ENCODE results near the gene NAALADL2. TPM values are rescaled to one million over a fixed set of nuclear protein-coding genes. Genes with fewer than 3 reads are reported as not detected.

Gene NAALADL2
- total RNA-seq, 6 donors from 2014 or later = 4.4 to 12.6 (median 6.3) TPM

GRCh38 chr3:174907628-174908407 is 48.7 kb downstream of the NAALADL2 start:
- Histone ChIP-seq H3K27ac (peak overlapping the region in 1 of 4 donors; percentile 24), H3K4me1 (no peaks in the 10 kb centered on the region), H3K4me3 (no peak overlapping the region), H3K36me3 (no peaks in the 10 kb centered on the region), H3K27me3 (no peaks in the 10 kb centered on the region), H3K9me3 (no peaks in the 10 kb centered on the region)
- ATAC-seq (ENCODE audit: low FRiP score in 2 of 2) (peak in 1 of 2 donors; percentile 43), DNase-seq (no peak)
- TF ChIP-seq POLR2A (IDR thresholded peaks at IDR 0.05) (no peak), EP300 (IDR thresholded peaks at IDR 0.05) (peak in 1 of 4 donors; percentile 76)
- 56 to 60% methylated on average over 4 of the region's 4 CpGs for WGBS, 2 donors

DNA sequence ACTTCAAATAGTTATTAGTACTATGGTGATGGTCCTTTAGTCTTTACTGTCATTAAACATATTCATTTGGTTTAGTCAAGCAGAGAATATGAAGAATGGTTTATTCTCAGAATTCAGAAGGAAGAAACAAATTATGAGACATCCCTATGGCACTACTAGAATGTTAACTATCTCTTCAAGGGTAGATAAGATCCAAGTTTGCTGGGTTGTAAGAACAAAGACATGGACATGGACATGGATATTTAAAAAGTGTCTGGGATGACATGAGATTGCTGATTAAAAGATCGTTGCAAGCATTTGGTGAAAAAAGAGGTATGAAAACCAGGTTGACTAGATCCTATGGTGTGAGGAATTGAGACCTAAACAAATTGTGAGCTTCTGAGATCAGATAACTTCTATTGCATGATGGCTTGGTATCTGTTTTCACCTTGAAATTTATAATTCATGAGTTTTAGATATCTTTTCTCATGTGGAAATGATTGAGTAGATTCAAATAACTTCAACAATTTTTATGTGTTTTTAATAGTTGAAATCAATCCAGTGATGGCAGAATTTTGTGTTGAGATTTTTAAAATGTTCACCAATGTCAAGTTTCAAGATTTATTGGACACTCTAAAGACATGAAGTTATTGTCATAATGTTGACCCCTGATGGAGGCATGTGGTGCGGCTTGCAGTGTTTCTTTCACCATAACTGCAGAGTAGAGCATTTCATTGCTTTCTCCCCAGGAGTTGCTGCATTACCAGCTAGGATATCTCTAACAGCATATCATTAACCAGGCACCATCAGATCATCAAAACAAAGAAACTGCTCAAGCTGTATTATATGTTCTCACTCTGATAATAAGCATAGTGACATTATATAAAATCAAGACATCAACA is 72.6 kb downstream of the NAALADL2 start:
- no peak for DNase-seq
- H3K9me3 ChIP-seq = no peaks in the 10 kb centered on the region
- ATAC-seq (ENCODE audit: low FRiP score in 2 of 2) = no peak

GRCh38 chr3:174936590-174936989 is 77.5 kb downstream of the NAALADL2 start:
- H3K27ac ChIP-seq = no peak overlapping the region

More for the DNA sequence above, 72.6 kb downstream of the NAALADL2 start:
- Histone ChIP-seq H3K4me3 (no peak overlapping the region), H3K4me1 (no peaks in the 10 kb centered on the region), H3K27me3 (no peaks in the 10 kb centered on the region), H3K27ac (no peak overlapping the region), H3K36me3 (no peaks in the 10 kb centered on the region)
- TF ChIP-seq, protein P1, sequence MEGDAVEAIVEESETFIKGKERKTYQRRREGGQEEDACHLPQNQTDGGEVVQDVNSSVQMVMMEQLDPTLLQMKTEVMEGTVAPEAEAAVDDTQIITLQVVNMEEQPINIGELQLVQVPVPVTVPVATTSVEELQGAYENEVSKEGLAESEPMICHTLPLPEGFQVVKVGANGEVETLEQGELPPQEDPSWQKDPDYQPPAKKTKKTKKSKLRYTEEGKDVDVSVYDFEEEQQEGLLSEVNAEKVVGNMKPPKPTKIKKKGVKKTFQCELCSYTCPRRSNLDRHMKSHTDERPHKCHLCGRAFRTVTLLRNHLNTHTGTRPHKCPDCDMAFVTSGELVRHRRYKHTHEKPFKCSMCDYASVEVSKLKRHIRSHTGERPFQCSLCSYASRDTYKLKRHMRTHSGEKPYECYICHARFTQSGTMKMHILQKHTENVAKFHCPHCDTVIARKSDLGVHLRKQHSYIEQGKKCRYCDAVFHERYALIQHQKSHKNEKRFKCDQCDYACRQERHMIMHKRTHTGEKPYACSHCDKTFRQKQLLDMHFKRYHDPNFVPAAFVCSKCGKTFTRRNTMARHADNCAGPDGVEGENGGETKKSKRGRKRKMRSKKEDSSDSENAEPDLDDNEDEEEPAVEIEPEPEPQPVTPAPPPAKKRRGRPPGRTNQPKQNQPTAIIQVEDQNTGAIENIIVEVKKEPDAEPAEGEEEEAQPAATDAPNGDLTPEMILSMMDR (IDR thresholded peaks at IDR 0.05) = no peak
- no peak for TF ChIP-seq POLR2A (IDR thresholded peaks at IDR 0.05)
- TF ChIP-seq POLR2AphosphoS5 (IDR thresholded peaks at IDR 0.05) = no peak
- no peak for TF ChIP-seq EP300 (IDR thresholded peaks at IDR 0.05)
- 37 to 77% methylated on average over 2 of the region's 2 CpGs for WGBS, 2 donors

DNA sequence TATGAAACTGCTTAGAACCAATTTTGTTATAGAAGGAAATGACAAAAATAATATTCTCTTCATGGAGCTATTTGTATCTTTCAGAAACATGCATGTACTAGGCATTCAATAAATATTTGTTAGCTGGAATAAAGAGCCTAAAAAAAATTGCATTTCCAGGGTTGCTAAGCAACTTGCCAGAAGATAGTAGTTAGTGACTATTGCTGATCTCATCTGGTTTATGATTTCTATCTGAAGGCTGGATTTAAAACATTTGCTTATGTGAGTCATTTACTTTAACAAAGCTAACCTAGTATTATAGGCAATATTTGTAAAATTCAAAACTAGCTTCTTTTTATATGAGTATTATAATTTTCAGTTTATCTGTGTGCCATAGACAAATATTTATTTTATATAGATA is 78.3 kb downstream of the NAALADL2 start:
- TF ChIP-seq POLR2AphosphoS5 (IDR thresholded peaks at IDR 0.05) (no peak), EP300 (IDR thresholded peaks at IDR 0.05) (no peak), POLR2A (IDR thresholded peaks at IDR 0.05) (no peak)
- H3K4me3 ChIP-seq = no peak overlapping the region
- H3K27me3 ChIP-seq = no peaks in the 10 kb centered on the region
- H3K27ac ChIP-seq = no peak overlapping the region
- ATAC-seq (ENCODE audit: low FRiP score in 2 of 2) = no peak
- H3K4me1 ChIP-seq = no peaks in the 10 kb centered on the region
- H3K36me3 ChIP-seq = no peaks in the 10 kb centered on the region
- DNase-seq = no peak
- no peaks in the 10 kb centered on the region for H3K9me3 ChIP-seq

More at GRCh38 chr3:174936590-174936989, 77.5 kb downstream of the NAALADL2 start:
- Histone ChIP-seq H3K4me3 (no peak overlapping the region), H3K36me3 (no peaks in the 10 kb centered on the region), H3K4me1 (no peaks in the 10 kb centered on the region), H3K9me3 (no peaks in the 10 kb centered on the region), H3K27me3 (no peaks in the 10 kb centered on the region)
- ATAC-seq (ENCODE audit: low FRiP score in 2 of 2) = no peak
- DNase-seq = no peak
- 90% methylated on average over 4 of the region's 4 CpGs for whole genome bisulfite sequencing, 2 donors
- TF ChIP-seq EP300 (IDR thresholded peaks at IDR 0.05) = no peak
- no peak for TF ChIP-seq POLR2A (IDR thresholded peaks at IDR 0.05)

DNA sequence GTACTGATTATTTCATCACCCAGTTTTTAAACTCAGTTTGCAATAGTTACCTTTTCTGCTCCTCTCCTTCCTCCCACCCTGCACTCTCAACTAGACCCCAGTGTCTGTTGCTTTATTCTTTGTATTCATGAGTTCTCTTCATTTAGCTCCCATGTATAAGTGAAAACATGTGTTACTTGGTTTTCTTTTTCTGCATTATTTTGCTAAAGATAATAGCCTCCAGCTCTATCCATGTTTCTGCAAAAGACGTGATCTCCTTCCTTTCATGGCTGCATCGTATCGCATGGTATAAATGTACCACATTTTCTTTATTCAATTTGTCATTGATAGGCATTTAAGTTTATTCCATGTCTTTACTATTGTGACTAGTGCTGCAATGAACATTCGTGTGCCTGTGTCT is 79.0 kb downstream of the NAALADL2 start:
- ATAC-seq (ENCODE audit: low FRiP score in 2 of 2) = no peak
- TF ChIP-seq, protein P1 (IDR thresholded peaks at IDR 0.05) = no peak
- TF ChIP-seq EP300 (IDR thresholded peaks at IDR 0.05) (no peak), POLR2A (IDR thresholded peaks at IDR 0.05) (no peak), POLR2AphosphoS5 (IDR thresholded peaks at IDR 0.05) (no peak)
- no peaks in the 10 kb centered on the region for H3K4me1 ChIP-seq
- H3K27me3 ChIP-seq = no peaks in the 10 kb centered on the region
- 78 to 90% methylated on average over 4 of the region's 4 CpGs for WGBS, 2 donors
- H3K36me3 ChIP-seq = no peaks in the 10 kb centered on the region
- H3K4me3 ChIP-seq = no peak overlapping the region
- H3K27ac ChIP-seq = no peak overlapping the region
- no peak for DNase-seq
- no peaks in the 10 kb centered on the region for H3K9me3 ChIP-seq

- Histone ChIP-seq H3K36me3 (no peaks in the 10 kb centered on the region), H3K27ac (no peak overlapping the region), H3K4me1 (no peaks in the 10 kb centered on the region), H3K9me3 (no peaks in the 10 kb centered on the region), H3K4me3 (no peak overlapping the region), H3K27me3 (no peaks in the 10 kb centered on the region)
- DNase-seq = no peak
- no peak for ATAC-seq (ENCODE audit: low FRiP score in 2 of 2)
- WGBS, 2 donors = 72 to 93% methylated on average over 2 of the region's 2 CpGs
- TF ChIP-seq POLR2AphosphoS5 (IDR thresholded peaks at IDR 0.05) = no peak
- no peak for TF ChIP-seq EP300 (IDR thresholded peaks at IDR 0.05)
- TF ChIP-seq, protein P1 (IDR thresholded peaks at IDR 0.05) = no peak
- no peak for TF ChIP-seq POLR2A (IDR thresholded peaks at IDR 0.05)
Observed at GRCh38 chr3:174940151-174940550, 81.0 kb downstream of the NAALADL2 start.

Measured in upper lobe of left lung (tissue), 6 donors.